K562 (cell line): ENCODE results near the gene CIAO3. TPM values are rescaled to one million over a fixed set of nuclear protein-coding genes. Genes with fewer than 3 reads are reported as not detected.

Source experiments
- CHD1 ChIP-seq: fragments of 200-600 bp; sonication (generic); IDR thresholded peaks from one replicate; pipeline ENCODE4 v1.6.1; 2012; ENCODE audit warnings: mild to moderate bottlenecking, moderate library complexity, low read length, inconsistent platforms
- EP400 ChIP-seq: fragments of 450-650 bp; IDR thresholded peaks from 2 replicates; pipeline ENCODE4 v1.6.1; 2017; ENCODE audit warnings: antibody characterized with exemption, mild to moderate bottlenecking, moderate library complexity
- MTA2 ChIP-seq: fragments of 450-650 bp; IDR thresholded peaks from 2 replicates; pipeline ENCODE4 v1.6.1; 2016; ENCODE audit warnings: low read depth
- NR1H2 ChIP-seq: sonication (generic); formaldehyde crosslinking; IDR thresholded peaks from 2 replicates; pipeline ENCODE4 v1.4.0; 2020; ENCODE audit warnings: mild to moderate bottlenecking, missing genetic modification reagents
- ZNF12 ChIP-seq: sonication (generic); formaldehyde crosslinking; IDR thresholded peaks from 2 replicates; pipeline ENCODE4 v1.4.0; 2020; ENCODE audit warnings: mild to moderate bottlenecking, missing genetic modification reagents
- polyA plus RNA-seq, 8 experiments: library from polyadenylated mRNA; depleted of rRNA in 4 of 8; stranded (reverse) in 5 of 8; unstranded in 3 of 8; fragments of >200 nt; fragmentation: Nextera tagmentation in 2 of 8; fragmentation: Illumina TruSeq in 1 of 8; extraction: Ambion mirVana in 2 of 8; extraction: Trizol in 1 of 8; gene quantifications; 2 replicates each; pipeline versions ENCODE4 v1.2.1 to v1.2.3, GENCODE V29; 2011 to 2014; ENCODE audit warnings: inconsistent platforms in 1 of 8, missing spikeins in 1 of 8
- total RNA-seq, 7 experiments: library from RNA; depleted of rRNA in 6 of 7; stranded (reverse); fragments of >200 nt in 6 of 7; fragmentation: Illumina TruSeq in 2 of 7; extraction: Trizol in 2 of 7; gene quantifications; 2 replicates each; pipeline versions ENCODE4 v1.2.1 to v1.2.3, GENCODE V29; 2011 to 2021; ENCODE audit warnings: low replicate concordance in 1 of 7
- TF ChIP-seq, protein P1 (sequence below): fragments of 250-450 bp; sonication (Bioruptor Pico); IDR thresholded peaks from 2 replicates; pipeline ENCODE4 v1.4.0; 2020
- TF ChIP-seq, protein P2 (sequence below): fragments of 450-650 bp; IDR thresholded peaks from 2 replicates; pipeline ENCODE4 v1.6.1; 2016; ENCODE audit warnings: mild to moderate bottlenecking, moderate library complexity
- TF ChIP-seq, protein P3 (sequence below): fragments of 250-450 bp; sonication (Bioruptor Pico); IDR thresholded peaks from 2 replicates; pipeline ENCODE4 v1.5.0; 2022; ENCODE audit warnings: mild to moderate bottlenecking

The CIAO3 gene
- total and polyA plus RNA-seq, 9 of the 15 experiments (the other 6 are each of a cell fraction or from before 2014, with no cell fraction given): 2.2 to 35.6 (median 18.7) TPM

DNA sequence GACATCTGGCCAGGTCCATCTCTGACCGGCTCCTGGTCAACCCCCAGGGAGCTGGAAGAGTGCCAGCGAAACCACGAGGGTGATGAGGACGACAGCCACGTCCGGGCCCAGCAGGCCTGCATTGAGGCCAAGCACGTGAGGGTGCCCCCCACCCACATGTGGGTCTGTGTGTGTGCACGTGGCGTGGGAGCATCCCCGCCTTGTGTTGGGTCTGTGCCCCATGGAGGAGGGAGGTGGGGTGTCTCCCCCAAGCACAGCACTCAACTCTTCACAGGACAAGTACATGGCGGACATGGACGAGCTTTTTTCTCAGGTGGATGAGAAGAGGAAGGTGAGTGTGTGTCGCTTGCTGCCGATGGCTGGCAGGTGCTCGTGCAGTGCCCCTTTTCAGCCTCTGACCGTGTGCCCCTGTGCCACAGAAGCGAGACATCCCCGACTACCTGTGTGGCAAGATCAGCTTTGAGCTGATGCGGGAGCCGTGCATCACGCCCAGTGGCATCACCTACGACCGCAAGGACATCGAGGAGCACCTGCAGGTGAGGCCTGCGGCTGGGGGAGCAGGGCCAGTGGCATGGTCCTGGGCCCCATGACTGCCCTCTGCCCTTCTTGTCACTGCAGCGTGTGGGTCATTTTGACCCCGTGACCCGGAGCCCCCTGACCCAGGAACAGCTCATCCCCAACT lies 58.9 kb downstream of the CIAO3 start (continued):
- TF ChIP-seq, protein P1, sequence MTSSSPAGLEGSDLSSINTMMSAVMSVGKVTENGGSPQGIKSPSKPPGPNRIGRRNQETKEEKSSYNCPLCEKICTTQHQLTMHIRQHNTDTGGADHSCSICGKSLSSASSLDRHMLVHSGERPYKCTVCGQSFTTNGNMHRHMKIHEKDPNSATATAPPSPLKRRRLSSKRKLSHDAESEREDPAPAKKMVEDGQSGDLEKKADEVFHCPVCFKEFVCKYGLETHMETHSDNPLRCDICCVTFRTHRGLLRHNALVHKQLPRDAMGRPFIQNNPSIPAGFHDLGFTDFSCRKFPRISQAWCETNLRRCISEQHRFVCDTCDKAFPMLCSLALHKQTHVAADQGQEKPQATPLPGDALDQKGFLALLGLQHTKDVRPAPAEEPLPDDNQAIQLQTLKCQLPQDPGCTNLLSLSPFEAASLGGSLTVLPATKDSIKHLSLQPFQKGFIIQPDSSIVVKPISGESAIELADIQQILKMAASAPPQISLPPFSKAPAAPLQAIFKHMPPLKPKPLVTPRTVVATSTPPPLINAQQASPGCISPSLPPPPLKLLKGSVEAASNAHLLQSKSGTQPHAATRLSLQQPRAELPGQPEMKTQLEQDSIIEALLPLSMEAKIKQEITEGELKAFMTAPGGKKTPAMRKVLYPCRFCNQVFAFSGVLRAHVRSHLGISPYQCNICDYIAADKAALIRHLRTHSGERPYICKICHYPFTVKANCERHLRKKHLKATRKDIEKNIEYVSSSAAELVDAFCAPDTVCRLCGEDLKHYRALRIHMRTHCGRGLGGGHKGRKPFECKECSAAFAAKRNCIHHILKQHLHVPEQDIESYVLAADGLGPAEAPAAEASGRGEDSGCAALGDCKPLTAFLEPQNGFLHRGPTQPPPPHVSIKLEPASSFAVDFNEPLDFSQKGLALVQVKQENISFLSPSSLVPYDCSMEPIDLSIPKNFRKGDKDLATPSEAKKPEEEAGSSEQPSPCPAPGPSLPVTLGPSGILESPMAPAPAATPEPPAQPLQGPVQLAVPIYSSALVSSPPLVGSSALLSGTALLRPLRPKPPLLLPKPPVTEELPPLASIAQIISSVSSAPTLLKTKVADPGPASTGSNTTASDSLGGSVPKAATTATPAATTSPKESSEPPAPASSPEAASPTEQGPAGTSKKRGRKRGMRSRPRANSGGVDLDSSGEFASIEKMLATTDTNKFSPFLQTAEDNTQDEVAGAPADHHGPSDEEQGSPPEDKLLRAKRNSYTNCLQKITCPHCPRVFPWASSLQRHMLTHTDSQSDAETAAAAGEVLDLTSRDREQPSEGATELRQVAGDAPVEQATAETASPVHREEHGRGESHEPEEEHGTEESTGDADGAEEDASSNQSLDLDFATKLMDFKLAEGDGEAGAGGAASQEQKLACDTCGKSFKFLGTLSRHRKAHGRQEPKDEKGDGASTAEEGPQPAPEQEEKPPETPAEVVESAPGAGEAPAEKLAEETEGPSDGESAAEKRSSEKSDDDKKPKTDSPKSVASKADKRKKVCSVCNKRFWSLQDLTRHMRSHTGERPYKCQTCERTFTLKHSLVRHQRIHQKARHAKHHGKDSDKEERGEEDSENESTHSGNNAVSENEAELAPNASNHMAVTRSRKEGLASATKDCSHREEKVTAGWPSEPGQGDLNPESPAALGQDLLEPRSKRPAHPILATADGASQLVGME: no peak
- TF ChIP-seq ZNF12 (no peak), MTA2 (no peak), NR1H2 (CRISPR knock-in tag) (no peak), EP400 (peak; percentile 68; the same call in 1 of the 2 replicates), CHD1 (no peak)
- TF ChIP-seq, protein P2, sequence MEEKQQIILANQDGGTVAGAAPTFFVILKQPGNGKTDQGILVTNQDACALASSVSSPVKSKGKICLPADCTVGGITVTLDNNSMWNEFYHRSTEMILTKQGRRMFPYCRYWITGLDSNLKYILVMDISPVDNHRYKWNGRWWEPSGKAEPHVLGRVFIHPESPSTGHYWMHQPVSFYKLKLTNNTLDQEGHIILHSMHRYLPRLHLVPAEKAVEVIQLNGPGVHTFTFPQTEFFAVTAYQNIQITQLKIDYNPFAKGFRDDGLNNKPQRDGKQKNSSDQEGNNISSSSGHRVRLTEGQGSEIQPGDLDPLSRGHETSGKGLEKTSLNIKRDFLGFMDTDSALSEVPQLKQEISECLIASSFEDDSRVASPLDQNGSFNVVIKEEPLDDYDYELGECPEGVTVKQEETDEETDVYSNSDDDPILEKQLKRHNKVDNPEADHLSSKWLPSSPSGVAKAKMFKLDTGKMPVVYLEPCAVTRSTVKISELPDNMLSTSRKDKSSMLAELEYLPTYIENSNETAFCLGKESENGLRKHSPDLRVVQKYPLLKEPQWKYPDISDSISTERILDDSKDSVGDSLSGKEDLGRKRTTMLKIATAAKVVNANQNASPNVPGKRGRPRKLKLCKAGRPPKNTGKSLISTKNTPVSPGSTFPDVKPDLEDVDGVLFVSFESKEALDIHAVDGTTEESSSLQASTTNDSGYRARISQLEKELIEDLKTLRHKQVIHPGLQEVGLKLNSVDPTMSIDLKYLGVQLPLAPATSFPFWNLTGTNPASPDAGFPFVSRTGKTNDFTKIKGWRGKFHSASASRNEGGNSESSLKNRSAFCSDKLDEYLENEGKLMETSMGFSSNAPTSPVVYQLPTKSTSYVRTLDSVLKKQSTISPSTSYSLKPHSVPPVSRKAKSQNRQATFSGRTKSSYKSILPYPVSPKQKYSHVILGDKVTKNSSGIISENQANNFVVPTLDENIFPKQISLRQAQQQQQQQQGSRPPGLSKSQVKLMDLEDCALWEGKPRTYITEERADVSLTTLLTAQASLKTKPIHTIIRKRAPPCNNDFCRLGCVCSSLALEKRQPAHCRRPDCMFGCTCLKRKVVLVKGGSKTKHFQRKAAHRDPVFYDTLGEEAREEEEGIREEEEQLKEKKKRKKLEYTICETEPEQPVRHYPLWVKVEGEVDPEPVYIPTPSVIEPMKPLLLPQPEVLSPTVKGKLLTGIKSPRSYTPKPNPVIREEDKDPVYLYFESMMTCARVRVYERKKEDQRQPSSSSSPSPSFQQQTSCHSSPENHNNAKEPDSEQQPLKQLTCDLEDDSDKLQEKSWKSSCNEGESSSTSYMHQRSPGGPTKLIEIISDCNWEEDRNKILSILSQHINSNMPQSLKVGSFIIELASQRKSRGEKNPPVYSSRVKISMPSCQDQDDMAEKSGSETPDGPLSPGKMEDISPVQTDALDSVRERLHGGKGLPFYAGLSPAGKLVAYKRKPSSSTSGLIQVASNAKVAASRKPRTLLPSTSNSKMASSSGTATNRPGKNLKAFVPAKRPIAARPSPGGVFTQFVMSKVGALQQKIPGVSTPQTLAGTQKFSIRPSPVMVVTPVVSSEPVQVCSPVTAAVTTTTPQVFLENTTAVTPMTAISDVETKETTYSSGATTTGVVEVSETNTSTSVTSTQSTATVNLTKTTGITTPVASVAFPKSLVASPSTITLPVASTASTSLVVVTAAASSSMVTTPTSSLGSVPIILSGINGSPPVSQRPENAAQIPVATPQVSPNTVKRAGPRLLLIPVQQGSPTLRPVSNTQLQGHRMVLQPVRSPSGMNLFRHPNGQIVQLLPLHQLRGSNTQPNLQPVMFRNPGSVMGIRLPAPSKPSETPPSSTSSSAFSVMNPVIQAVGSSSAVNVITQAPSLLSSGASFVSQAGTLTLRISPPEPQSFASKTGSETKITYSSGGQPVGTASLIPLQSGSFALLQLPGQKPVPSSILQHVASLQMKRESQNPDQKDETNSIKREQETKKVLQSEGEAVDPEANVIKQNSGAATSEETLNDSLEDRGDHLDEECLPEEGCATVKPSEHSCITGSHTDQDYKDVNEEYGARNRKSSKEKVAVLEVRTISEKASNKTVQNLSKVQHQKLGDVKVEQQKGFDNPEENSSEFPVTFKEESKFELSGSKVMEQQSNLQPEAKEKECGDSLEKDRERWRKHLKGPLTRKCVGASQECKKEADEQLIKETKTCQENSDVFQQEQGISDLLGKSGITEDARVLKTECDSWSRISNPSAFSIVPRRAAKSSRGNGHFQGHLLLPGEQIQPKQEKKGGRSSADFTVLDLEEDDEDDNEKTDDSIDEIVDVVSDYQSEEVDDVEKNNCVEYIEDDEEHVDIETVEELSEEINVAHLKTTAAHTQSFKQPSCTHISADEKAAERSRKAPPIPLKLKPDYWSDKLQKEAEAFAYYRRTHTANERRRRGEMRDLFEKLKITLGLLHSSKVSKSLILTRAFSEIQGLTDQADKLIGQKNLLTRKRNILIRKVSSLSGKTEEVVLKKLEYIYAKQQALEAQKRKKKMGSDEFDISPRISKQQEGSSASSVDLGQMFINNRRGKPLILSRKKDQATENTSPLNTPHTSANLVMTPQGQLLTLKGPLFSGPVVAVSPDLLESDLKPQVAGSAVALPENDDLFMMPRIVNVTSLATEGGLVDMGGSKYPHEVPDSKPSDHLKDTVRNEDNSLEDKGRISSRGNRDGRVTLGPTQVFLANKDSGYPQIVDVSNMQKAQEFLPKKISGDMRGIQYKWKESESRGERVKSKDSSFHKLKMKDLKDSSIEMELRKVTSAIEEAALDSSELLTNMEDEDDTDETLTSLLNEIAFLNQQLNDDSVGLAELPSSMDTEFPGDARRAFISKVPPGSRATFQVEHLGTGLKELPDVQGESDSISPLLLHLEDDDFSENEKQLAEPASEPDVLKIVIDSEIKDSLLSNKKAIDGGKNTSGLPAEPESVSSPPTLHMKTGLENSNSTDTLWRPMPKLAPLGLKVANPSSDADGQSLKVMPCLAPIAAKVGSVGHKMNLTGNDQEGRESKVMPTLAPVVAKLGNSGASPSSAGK: peak; percentile 97
- TF ChIP-seq, protein P3, sequence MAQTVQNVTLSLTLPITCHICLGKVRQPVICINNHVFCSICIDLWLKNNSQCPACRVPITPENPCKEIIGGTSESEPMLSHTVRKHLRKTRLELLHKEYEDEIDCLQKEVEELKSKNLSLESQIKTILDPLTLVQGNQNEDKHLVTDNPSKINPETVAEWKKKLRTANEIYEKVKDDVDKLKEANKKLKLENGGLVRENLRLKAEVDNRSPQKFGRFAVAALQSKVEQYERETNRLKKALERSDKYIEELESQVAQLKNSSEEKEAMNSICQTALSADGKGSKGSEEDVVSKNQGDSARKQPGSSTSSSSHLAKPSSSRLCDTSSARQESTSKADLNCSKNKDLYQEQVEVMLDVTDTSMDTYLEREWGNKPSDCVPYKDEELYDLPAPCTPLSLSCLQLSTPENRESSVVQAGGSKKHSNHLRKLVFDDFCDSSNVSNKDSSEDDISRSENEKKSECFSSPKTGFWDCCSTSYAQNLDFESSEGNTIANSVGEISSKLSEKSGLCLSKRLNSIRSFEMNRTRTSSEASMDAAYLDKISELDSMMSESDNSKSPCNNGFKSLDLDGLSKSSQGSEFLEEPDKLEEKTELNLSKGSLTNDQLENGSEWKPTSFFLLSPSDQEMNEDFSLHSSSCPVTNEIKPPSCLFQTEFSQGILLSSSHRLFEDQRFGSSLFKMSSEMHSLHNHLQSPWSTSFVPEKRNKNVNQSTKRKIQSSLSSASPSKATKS: no peak
